ENCODE measurements around the gene ALAS1.

DNA sequence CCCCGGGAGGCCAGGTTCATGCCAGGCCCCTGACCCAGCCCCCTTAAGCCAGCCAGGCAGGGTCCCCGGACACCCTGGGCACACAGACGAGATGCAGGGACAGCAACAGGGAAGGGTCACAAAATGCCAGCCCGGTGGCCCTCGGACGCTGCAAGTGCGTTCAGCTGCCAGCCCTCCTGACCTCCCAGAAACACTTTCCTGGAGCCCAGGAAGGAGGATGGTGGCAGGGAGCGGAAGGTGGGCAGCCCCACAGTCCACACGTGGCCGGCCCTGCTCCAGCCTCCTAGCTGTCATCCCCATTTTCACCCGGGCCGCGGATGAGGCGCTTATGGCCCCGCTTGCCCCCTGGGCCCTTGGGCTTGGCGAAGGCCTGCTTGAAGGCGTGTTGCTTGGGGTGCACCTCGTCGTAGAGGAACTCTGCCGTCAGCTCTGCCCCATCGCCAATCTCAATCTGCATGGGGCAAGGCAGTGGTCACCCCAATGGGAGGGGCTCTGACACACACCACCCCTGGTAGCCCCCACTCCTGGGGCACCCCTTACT, 30.9 kb downstream of the ALAS1 start:
- TF ChIP-seq POLR2A (IDR thresholded peaks at IDR 0.05) (no peak), CTCF (IDR thresholded peaks at IDR 0.05) (no peak)
